Measurements from ENCODE around the gene DAGLA.

DAGLA gene

GRCh38 chr11:61709110-61709509 is 28.9 kb downstream of the DAGLA start:
- no peak for TF ChIP-seq CTCF (conservative IDR thresholded peaks at IDR 0.05)
- no peak overlapping the region for H3K27ac ChIP-seq

DNA sequence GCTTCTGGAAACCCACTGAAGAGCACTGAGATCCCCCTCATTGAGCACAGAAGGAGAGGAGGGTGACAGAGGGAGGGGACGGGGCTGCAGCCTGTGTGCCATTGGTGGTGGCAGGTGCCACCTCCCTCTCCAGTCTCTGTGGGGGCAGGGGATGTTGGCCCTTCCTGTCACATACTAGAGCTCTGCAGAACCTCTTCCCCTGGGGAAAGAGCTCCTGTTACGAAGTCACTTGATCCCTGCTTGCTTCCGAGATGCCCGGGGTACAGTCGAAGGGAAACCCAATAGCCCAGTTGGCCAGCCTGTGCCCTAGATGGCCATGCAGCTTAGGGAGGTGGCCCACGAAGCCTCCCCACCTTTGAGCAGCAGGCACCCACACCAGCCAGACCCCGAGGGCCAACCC is 29.4 kb downstream of the DAGLA start:
- no peak overlapping the region for H3K27ac ChIP-seq
- no peak for TF ChIP-seq CTCF (conservative IDR thresholded peaks at IDR 0.05)

DNA sequence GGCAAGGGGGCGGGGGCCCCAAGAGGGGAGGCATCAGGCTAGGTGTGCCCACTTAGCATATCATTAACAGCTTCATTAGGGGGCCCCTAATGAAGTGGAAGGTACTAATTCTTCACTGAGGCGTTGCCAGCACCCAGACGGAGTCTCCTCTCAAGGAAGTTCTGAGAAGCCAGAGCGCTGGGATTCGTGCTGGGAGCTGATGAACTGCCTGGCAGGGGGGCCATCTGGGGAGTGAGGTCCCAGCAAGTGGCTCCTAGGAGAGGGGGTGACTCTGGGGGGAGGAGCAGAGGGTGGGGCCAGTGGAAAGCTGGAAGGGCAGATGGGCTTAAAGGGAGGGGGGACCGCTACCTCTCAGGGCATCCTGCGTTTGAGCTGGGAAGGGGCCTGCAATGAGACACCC is 29.8 kb downstream of the DAGLA start:
- no peak for TF ChIP-seq CTCF (conservative IDR thresholded peaks at IDR 0.05)
- H3K27ac ChIP-seq, result no peak overlapping the region

GRCh38 chr11:61711037-61711436 is 30.8 kb downstream of the DAGLA start:
- TF ChIP-seq CTCF (conservative IDR thresholded peaks at IDR 0.05), result no peak
- H3K27ac ChIP-seq, result no peak overlapping the region

DNA sequence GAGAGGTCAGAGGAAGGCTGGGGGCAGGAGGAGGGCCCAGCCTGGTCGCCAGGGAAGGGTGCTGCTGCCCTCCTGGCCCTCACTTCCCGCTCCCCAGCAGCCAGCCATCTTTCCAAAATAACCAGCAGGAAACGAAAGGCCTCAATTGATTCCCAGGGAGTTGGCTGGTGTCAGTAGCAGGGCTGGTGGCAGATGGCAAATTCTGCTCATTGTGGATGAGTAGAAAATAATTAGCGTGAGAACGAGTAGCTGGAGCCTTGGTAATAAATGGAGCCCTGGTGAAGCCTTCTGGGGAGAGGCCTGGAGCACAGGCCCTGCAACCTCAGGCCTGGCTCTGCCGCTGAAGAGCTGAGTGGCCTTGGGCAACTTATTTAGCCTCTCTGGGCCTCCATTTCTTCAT is 31.3 kb downstream of the DAGLA start:
- TF ChIP-seq CTCF (conservative IDR thresholded peaks at IDR 0.05), result no peak
- H3K27ac ChIP-seq, result no peak overlapping the region

DNA sequence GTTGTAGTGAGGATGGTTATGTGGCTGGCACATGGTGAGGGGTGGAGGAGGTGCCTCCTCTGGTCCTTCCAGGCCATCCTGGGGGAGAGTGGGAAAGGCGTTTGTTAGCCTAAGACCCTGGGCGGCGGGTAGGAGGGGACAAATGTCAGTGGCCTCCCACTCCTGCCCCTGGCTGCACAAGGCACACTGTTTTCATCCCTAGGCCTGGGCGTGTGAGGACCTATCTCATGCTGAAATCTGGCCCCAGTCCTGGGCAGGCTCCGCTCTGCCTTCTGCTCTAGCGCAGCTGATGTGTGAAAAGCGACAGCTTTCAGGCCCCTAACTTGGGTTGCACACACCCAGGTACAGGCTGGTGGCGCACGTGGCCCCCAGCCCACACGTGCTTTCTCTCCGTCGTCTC is 32.1 kb downstream of the DAGLA start:
- TF ChIP-seq CTCF (conservative IDR thresholded peaks at IDR 0.05), result no peak
- no peak overlapping the region for H3K27ac ChIP-seq

DNA sequence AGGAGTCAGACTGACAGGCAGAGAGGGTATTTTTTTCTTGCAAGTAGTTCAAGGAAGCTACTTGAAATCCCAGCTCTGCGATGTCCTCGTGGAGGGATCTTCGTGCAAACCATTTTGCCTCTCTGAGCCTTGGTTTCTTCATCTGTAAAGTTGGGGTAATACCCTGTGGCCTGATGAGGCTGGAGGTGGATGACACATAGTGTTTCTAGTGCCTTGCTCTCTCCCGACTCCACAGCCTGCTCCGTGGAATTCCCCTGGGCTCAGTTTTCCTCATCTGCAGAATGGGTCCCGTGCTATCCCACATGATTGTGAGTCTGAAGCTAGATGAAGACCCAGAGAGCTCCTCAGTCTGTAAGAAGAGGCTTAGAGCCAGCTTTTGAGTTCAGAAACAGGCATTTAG is 32.7 kb downstream of the DAGLA start:
- no peak overlapping the region for H3K27ac ChIP-seq
- no peak for TF ChIP-seq CTCF (conservative IDR thresholded peaks at IDR 0.05)

DNA sequence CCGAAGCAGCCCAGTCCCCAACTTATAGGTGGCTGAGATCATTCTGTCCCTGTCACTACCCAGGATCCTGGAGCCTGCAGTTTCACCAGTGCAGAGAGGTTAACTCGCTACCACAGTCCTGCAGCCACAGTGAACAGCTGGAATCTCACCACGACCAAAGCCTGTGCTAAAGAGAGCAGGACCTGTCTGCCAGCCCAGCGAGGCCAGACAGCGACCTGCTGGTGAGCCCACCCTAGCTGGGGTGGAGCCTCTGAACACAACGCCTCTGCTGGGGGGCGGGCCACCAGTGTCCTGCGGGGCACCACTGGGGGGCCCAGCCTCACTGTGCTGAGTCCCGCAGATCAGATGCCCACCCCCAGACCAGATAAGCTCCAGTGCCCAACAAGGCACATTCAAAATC is 33.3 kb downstream of the DAGLA start:
- TF ChIP-seq CTCF (conservative IDR thresholded peaks at IDR 0.05), result no peak
- no peak overlapping the region for H3K27ac ChIP-seq
